ENCODE results near the gene PRKCE. TPM values are rescaled to one million over a fixed set of nuclear protein-coding genes. Genes with fewer than 3 reads are reported as not detected.
A peak's percentile ranks its signal among the peaks of the same experiment; 100 is the strongest.

PRKCE gene
- total and polyA plus RNA-seq, 2 of the 8 experiments (the other 6 are each of a cell fraction or from before 2014, with no cell fraction given), result 0.54 to 2.1 TPM

DNA sequence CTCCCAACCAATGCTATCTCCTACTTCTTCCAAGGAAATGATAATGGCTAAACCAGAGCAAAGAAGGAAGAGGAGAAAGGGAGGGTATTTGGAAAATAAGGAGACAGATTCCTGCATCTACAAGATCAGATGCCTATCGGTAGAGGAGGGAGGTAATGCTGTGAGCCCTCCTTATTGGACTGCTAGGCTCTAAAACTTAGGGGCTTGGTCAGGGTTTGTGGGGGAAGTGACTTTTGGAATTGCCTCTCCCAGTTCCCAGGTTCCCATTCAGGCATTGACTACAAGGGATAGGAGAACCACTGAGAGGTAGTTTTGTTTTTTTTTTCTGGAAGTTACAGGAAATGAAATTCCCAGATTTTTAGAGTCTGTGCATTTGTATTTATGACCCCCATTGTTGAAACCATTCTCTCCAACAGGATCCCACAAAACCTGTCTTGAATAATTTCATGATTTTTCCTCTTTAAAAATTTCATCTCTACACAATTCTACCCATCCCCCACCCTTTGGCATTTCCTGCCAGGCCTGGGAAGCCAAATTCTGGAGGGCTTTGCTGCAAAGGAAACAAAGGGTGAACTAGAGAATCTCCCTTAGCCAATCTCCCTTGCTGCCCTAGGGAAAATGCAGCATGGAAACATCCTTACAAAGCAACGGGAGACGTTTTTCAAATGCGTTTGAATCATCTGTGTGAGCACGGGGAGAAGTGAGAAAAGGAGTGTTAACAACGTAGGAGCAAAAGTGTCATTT, 363.6 kb downstream of the PRKCE start (continued):
- TF ChIP-seq, protein P1, sequence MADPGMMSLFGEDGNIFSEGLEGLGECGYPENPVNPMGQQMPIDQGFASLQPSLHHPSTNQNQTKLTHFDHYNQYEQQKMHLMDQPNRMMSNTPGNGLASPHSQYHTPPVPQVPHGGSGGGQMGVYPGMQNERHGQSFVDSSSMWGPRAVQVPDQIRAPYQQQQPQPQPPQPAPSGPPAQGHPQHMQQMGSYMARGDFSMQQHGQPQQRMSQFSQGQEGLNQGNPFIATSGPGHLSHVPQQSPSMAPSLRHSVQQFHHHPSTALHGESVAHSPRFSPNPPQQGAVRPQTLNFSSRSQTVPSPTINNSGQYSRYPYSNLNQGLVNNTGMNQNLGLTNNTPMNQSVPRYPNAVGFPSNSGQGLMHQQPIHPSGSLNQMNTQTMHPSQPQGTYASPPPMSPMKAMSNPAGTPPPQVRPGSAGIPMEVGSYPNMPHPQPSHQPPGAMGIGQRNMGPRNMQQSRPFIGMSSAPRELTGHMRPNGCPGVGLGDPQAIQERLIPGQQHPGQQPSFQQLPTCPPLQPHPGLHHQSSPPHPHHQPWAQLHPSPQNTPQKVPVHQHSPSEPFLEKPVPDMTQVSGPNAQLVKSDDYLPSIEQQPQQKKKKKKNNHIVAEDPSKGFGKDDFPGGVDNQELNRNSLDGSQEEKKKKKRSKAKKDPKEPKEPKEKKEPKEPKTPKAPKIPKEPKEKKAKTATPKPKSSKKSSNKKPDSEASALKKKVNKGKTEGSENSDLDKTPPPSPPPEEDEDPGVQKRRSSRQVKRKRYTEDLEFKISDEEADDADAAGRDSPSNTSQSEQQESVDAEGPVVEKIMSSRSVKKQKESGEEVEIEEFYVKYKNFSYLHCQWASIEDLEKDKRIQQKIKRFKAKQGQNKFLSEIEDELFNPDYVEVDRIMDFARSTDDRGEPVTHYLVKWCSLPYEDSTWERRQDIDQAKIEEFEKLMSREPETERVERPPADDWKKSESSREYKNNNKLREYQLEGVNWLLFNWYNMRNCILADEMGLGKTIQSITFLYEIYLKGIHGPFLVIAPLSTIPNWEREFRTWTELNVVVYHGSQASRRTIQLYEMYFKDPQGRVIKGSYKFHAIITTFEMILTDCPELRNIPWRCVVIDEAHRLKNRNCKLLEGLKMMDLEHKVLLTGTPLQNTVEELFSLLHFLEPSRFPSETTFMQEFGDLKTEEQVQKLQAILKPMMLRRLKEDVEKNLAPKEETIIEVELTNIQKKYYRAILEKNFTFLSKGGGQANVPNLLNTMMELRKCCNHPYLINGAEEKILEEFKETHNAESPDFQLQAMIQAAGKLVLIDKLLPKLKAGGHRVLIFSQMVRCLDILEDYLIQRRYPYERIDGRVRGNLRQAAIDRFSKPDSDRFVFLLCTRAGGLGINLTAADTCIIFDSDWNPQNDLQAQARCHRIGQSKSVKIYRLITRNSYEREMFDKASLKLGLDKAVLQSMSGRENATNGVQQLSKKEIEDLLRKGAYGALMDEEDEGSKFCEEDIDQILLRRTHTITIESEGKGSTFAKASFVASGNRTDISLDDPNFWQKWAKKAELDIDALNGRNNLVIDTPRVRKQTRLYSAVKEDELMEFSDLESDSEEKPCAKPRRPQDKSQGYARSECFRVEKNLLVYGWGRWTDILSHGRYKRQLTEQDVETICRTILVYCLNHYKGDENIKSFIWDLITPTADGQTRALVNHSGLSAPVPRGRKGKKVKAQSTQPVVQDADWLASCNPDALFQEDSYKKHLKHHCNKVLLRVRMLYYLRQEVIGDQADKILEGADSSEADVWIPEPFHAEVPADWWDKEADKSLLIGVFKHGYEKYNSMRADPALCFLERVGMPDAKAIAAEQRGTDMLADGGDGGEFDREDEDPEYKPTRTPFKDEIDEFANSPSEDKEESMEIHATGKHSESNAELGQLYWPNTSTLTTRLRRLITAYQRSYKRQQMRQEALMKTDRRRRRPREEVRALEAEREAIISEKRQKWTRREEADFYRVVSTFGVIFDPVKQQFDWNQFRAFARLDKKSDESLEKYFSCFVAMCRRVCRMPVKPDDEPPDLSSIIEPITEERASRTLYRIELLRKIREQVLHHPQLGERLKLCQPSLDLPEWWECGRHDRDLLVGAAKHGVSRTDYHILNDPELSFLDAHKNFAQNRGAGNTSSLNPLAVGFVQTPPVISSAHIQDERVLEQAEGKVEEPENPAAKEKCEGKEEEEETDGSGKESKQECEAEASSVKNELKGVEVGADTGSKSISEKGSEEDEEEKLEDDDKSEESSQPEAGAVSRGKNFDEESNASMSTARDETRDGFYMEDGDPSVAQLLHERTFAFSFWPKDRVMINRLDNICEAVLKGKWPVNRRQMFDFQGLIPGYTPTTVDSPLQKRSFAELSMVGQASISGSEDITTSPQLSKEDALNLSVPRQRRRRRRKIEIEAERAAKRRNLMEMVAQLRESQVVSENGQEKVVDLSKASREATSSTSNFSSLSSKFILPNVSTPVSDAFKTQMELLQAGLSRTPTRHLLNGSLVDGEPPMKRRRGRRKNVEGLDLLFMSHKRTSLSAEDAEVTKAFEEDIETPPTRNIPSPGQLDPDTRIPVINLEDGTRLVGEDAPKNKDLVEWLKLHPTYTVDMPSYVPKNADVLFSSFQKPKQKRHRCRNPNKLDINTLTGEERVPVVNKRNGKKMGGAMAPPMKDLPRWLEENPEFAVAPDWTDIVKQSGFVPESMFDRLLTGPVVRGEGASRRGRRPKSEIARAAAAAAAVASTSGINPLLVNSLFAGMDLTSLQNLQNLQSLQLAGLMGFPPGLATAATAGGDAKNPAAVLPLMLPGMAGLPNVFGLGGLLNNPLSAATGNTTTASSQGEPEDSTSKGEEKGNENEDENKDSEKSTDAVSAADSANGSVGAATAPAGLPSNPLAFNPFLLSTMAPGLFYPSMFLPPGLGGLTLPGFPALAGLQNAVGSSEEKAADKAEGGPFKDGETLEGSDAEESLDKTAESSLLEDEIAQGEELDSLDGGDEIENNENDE (IDR thresholded peaks at IDR 0.05; ENCODE audit: insufficient replicate concordance, low read length), result no peak
- no peak for TF ChIP-seq JUN (IDR thresholded peaks at IDR 0.05; ENCODE audit: low read depth, low read length)
- TF ChIP-seq CEBPB (IDR thresholded peaks at IDR 0.05; ENCODE audit: low read depth, low read length), result no peak
- TF ChIP-seq, protein P2, sequence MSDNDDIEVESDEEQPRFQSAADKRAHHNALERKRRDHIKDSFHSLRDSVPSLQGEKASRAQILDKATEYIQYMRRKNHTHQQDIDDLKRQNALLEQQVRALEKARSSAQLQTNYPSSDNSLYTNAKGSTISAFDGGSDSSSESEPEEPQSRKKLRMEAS (IDR thresholded peaks at IDR 0.05), result peak; percentile 39; the same call in 1 of the 2 replicates
- TF ChIP-seq BACH1 (IDR thresholded peaks at IDR 0.05; ENCODE audit: low read length), result no peak
- no peak for TF ChIP-seq CHD1 (IDR thresholded peaks at IDR 0.05; ENCODE audit: low read depth, low read length)
- TF ChIP-seq POLR2A (IDR thresholded peaks at IDR 0.05; ENCODE audit: control extremely low read depth in 1 of 2, low read depth in 2 of 2, low read length in 2 of 2), result no peak
- TF ChIP-seq TEAD4 (IDR thresholded peaks at IDR 0.05; ENCODE audit: low read depth, low read length), result peak; percentile 59; the same call in 1 of the 2 replicates
- TF ChIP-seq PHF8 (conservative IDR thresholded peaks at IDR 0.05; ENCODE audit: low read depth, low read length), result no peak
- TF ChIP-seq TAF1 (IDR thresholded peaks at IDR 0.05; ENCODE audit: low read depth, low read length), result 0 out of 2 replicates have a peak, but pooled peaks have one; percentile 21
- no peak for TF ChIP-seq FOSL1 (IDR thresholded peaks at IDR 0.05; ENCODE audit: insufficient read depth, low read depth, low read length)
